Spleen (tissue), 11 donors: ENCODE measurements around the gene STRA8. TPM values are rescaled to one million over a fixed set of nuclear protein-coding genes. Genes with fewer than 3 reads are reported as not detected.

Source experiments
- DNase-seq: peaks from one replicate; pipeline ENCODE4 v3.0.0-alpha.2; 2020
- H3K27ac ChIP-seq, 8 donors: fragments of 200-600 bp; sonication (generic) in 7 of 8; 1 replicate in 4 of 8; 2 replicates in 4 of 8; pipeline versions ENCODE4 v1.5.0 to v1.8.0; 2016 to 2021; ENCODE audit warnings: inconsistent platforms in 4 of 8, mild to moderate bottlenecking in 4 of 8, moderate library complexity in 1 of 8
- H3K27me3 ChIP-seq, 7 donors: fragments of 200-600 bp; sonication (generic) in 6 of 7; replicated peaks in 1 of 7; 1 replicate in 4 of 7; 2 replicates in 3 of 7; pipeline versions ENCODE4 v1.5.0 to v1.8.0; 2016 to 2021; ENCODE audit warnings: inconsistent platforms in 3 of 7, mild to moderate bottlenecking in 1 of 7
- H3K36me3 ChIP-seq, 6 donors: fragments of 200-600 bp; sonication (generic) in 5 of 6; 1 replicate in 4 of 6; 2 replicates in 2 of 6; pipeline versions ENCODE4 v1.5.0 to v1.8.0; 2016 to 2021; ENCODE audit warnings: inconsistent platforms in 2 of 6
- H3K4me1 ChIP-seq, 6 donors: fragments of 200-600 bp; sonication (generic) in 5 of 6; 1 replicate in 3 of 6; 2 replicates in 3 of 6; pipeline versions ENCODE4 v1.5.0 to v1.8.0; 2016 to 2021; ENCODE audit warnings: inconsistent platforms in 3 of 6
- H3K4me3 ChIP-seq, 8 donors: fragments of 200-600 bp; sonication (generic) in 7 of 8; 1 replicate in 4 of 8; 2 replicates in 4 of 8; pipeline versions ENCODE4 v1.5.0 to v1.8.0; 2016 to 2021; ENCODE audit warnings: inconsistent platforms in 4 of 8, mild to moderate bottlenecking in 4 of 8, moderate library complexity in 2 of 8
- H3K9me3 ChIP-seq, 8 donors: fragments of 200-600 bp; sonication (generic) in 7 of 8; 1 replicate in 4 of 8; 2 replicates in 4 of 8; pipeline versions ENCODE4 v1.5.0 to v1.8.0; 2016 to 2021; ENCODE audit warnings: inconsistent platforms in 4 of 8
- POLR2A ChIP-seq, 3 donors: fragments of 450-650 bp; IDR thresholded peaks; one replicate each; pipeline ENCODE4 v1.5.1; 2017; ENCODE audit warnings: antibody characterized with exemption in 3 of 3, mild to moderate bottlenecking in 1 of 3
- POLR2AphosphoS5 ChIP-seq, 3 donors: sonication (generic); formaldehyde crosslinking; IDR thresholded peaks; one replicate each; pipeline ENCODE4 v1.5.1; 2017; ENCODE audit warnings: antibody characterized with exemption in 3 of 3
- WGBS, 5 donors: extraction: QIAGEN DNeasy Blood & Tissue Kit in 3 of 5; methylation state at CpG; one replicate each; pipeline versions ENCODE4 v1.1.5 to v1.1.7; 2013 to 2018; 5-methylcytosine and 5-hydroxymethylcytosine counted together
- intact Hi-C: fragments of 100-400 bp; cut with DNase I; formaldehyde crosslinking; loops from one replicate; pipeline ENCODE4 v1.15.0; 2023; ENCODE audit warnings: low total_unique reads
- polyA plus RNA-seq, 3 donors: library from polyadenylated mRNA; stranded (reverse); fragments of 200-250 nt; gene quantifications; one replicate each; pipeline ENCODE4 v1.2.1, GENCODE V29; 2013
- total RNA-seq, 7 donors: library from RNA; depleted of rRNA in 3 of 7; stranded (reverse); fragments of >200 nt in 3 of 7; fragmentation: NEBNext Ultra II Directional in 4 of 7; extraction: Animal tissue kit (Norgen Biotek cat#: 25700) in 4 of 7; gene quantifications; one replicate each; pipeline versions ENCODE4 v1.1.0 to v1.2.1, GENCODE V29; 2016 to 2021
- TF ChIP-seq, protein P1 (sequence below), 11 experiments: fragments of 200-600 bp in 7 of 11; fragments of 450-650 bp in 4 of 11; sonication (generic) in 4 of 11; IDR thresholded peaks in 8 of 11; conservative IDR thresholded peaks in 3 of 11; 1 replicate in 7 of 11; 2 replicates in 4 of 11; pipeline versions ENCODE4 v1.4.0 to v1.8.0; 2016 to 2021; ENCODE audit warnings: antibody characterized with exemption in 11 of 11, inconsistent platforms in 4 of 11, mild to moderate bottlenecking in 1 of 11
- donor health status: healthy with polysubstance abuse.
- donor health status: DM: no; HTN: no; CAD: no; lungs with moderate emphysema.
- donor health status: DM: no; HTN: no; CAD: no.
- donor health status: Bipolar disorder and iron deficiency.
- donor health status: healthy.
- donor health status: DM: no; HTN: no; CAD: no.
- donor health status: DM: yes; HTN: yes; CAD: no.

STRA8 gene
- total and polyA plus RNA-seq, 10 donors: not detected

- TF ChIP-seq, protein P1, sequence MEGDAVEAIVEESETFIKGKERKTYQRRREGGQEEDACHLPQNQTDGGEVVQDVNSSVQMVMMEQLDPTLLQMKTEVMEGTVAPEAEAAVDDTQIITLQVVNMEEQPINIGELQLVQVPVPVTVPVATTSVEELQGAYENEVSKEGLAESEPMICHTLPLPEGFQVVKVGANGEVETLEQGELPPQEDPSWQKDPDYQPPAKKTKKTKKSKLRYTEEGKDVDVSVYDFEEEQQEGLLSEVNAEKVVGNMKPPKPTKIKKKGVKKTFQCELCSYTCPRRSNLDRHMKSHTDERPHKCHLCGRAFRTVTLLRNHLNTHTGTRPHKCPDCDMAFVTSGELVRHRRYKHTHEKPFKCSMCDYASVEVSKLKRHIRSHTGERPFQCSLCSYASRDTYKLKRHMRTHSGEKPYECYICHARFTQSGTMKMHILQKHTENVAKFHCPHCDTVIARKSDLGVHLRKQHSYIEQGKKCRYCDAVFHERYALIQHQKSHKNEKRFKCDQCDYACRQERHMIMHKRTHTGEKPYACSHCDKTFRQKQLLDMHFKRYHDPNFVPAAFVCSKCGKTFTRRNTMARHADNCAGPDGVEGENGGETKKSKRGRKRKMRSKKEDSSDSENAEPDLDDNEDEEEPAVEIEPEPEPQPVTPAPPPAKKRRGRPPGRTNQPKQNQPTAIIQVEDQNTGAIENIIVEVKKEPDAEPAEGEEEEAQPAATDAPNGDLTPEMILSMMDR (IDR thresholded peaks at IDR 0.05 in 8 of 11, conservative IDR thresholded peaks at IDR 0.05 in 3 of 11): no peak
- TF ChIP-seq POLR2AphosphoS5 (IDR thresholded peaks at IDR 0.05) (no peak), POLR2A (IDR thresholded peaks at IDR 0.05) (no peak)
- H3K4me3 ChIP-seq: no peak overlapping the region
- H3K27me3 ChIP-seq: peaks cover 0 to 12% (median 0%) of the 10 kb centered on the region in 7 donors
- H3K9me3 ChIP-seq: peaks cover 0 to 42% (median 30%) of the 10 kb centered on the region in 8 donors
- H3K36me3 ChIP-seq: no peaks in the 10 kb centered on the region
- H3K4me1 ChIP-seq: peaks cover 0 to 12% (median 2%) of the 10 kb centered on the region in 6 donors
- H3K27ac ChIP-seq: no peak overlapping the region
- 70 to 85% (median 78%) methylated on average over 1 of the region's 1 CpG for WGBS, 5 donors
- intact Hi-C loops: no loop called here
- DNase-seq: no peak
These were observed 32.0 kb downstream of the STRA8 start for GRCh38 chr7:135265637-135266036.

GRCh38 chr7:135269921-135270320 lies 36.3 kb downstream of the STRA8 start:
- H3K4me3 ChIP-seq: no peak overlapping the region
- no peak for TF ChIP-seq POLR2AphosphoS5 (IDR thresholded peaks at IDR 0.05)
- TF ChIP-seq, protein P1 (IDR thresholded peaks at IDR 0.05 in 8 of 11, conservative IDR thresholded peaks at IDR 0.05 in 3 of 11): no peak
- no peak for TF ChIP-seq POLR2A (IDR thresholded peaks at IDR 0.05)
- intact Hi-C loops: no loop called here
- peaks cover 0 to 25% (median 20%) of the 10 kb centered on the region in 8 donors for H3K9me3 ChIP-seq
- DNase-seq: no peak
- 89 to 96% (median 91%) methylated on average over 8 to 11 of the region's 11 CpGs for WGBS, 5 donors
- H3K4me1 ChIP-seq: peaks cover 0 to 5% (median 0%) of the 10 kb centered on the region in 6 donors
- H3K27ac ChIP-seq: no peak overlapping the region
- peaks cover 0 to 18% (median 0%) of the 10 kb centered on the region in 7 donors for H3K27me3 ChIP-seq
- no peaks in the 10 kb centered on the region for H3K36me3 ChIP-seq

DNA sequence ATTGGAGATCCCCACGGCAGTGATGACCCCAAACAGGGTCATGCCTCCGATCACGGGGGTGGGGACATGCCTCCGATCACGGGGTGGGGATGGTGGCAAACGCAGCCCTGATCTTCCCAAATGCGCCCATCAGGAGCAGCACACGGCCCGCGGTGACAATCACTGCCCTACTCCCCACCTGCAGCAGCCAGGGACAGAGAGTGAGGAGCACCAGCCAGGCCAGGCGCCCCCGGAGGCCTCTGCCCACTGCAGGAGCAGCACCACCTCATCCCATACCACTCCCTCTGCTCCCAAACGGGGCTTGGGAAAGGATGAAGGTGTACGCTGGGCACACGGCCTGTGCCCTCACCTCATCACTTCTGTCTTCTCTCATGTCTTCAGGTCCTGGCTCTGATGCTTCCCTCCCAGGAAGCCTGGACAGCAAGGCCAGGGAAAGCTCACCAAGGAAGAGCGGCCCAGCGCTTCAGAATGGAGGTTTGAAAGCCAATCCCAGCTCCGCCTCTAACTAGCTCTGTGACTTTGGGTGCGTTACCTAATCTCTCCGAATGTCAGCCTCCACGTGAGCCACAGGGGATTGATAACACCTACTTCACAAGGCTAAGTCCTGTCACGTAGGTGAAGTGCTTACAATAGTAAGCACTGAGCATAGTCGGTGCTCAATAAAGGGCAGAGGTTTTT lies 37.1 kb downstream of the STRA8 start:
- Histone ChIP-seq H3K4me1 (peaks cover 0 to 5% (median 0%) of the 10 kb centered on the region in 6 donors), H3K27ac (no peak overlapping the region), H3K36me3 (no peaks in the 10 kb centered on the region), H3K27me3 (peaks cover 0 to 18% (median 0%) of the 10 kb centered on the region in 7 donors), H3K4me3 (no peak overlapping the region), H3K9me3 (peaks cover 0 to 17% (median 13%) of the 10 kb centered on the region in 8 donors)
- TF ChIP-seq, protein P1 (IDR thresholded peaks at IDR 0.05 in 8 of 11, conservative IDR thresholded peaks at IDR 0.05 in 3 of 11): no peak
- TF ChIP-seq POLR2A (IDR thresholded peaks at IDR 0.05) (no peak), POLR2AphosphoS5 (IDR thresholded peaks at IDR 0.05) (no peak)
- 78 to 89% (median 84%) methylated on average over 15 to 23 of the region's 23 CpGs for WGBS, 5 donors
- intact Hi-C loops: no loop called here
- no peak for DNase-seq

GRCh38 chr7:135271255-135271615 lies 37.6 kb downstream of the STRA8 start:
- TF ChIP-seq POLR2A (IDR thresholded peaks at IDR 0.05) (no peak), POLR2AphosphoS5 (IDR thresholded peaks at IDR 0.05) (no peak)
- TF ChIP-seq, protein P1 (IDR thresholded peaks at IDR 0.05 in 8 of 11, conservative IDR thresholded peaks at IDR 0.05 in 3 of 11): no peak
- no peak for DNase-seq
- peaks cover 0 to 18% (median 0%) of the 10 kb centered on the region in 7 donors for H3K27me3 ChIP-seq
- WGBS, 5 donors: 86 to 96% (median 91%) methylated on average over 10 of the region's 10 CpGs
- no peak overlapping the region for H3K27ac ChIP-seq
- no peaks in the 10 kb centered on the region for H3K36me3 ChIP-seq
- peaks cover 0 to 12% (median 9%) of the 10 kb centered on the region in 8 donors for H3K9me3 ChIP-seq
- peaks cover 0 to 5% (median 0%) of the 10 kb centered on the region in 6 donors for H3K4me1 ChIP-seq
- intact Hi-C loops: no loop called here
- no peak overlapping the region for H3K4me3 ChIP-seq
